DMS114 treated with DMSO at 0.1 percent for 48 hours (cell line): ENCODE results near the gene TCN2.
"Not testable (repeated sequence)": the region's sequence is repeated elsewhere in the genome, so short reads cannot be mapped to it uniquely, and the experiment has no call there.

Experiments used
- DNase-seq: peaks from one replicate; lab custom pipeline; 2025; ENCODE audit not compliant: unreplicated experiment; lab: John Stamatoyannopoulos, UW

TCN2 gene

DNA sequence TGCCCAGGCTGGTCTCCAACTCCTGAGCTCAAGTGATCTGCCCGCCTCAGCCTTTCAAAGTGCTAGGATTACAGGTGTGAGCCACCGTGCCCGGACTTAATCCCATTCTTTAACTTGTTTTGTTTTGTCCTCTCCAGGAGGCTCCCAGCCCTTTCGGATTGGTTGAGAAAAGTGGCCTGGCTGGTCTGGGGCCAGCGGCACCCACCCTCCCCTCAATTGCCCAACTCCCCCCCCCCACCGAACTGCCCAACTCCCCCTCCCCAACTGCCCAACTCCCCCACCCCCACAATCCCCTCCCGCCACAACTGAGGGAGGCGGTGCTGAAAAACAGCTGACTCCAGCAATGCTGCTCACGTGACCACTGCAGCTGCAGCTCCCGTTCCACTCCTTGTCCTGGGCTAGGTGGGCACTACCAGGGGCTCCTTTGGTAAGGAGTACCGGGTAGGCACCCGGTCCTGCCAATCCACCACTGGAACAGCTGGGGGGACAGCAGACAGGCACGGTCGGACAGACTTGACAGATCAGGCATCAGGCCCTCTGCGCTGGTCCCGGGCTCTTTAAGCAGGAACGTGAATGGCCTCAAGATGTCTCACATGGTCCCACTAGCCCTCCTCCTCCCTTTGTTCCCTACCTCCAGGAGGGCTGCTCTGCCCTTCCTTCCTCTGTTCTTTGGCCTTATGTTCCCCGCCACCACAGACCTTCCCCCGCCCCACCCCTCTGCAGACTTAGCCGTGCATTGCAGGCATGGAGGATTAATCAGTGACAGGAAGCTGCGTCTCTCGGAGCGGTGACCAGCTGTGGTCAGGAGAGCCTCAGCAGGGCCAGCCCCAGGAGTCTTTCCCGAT, at the start of gene TCN2:
Gene TCN2, plus strand, starts transcription at position 720 of the 845 bp plus-strand sequence. CDS start 158 bp downstream, outside the sequence.
- peak; percentile 54 for DNase-seq

DNA sequence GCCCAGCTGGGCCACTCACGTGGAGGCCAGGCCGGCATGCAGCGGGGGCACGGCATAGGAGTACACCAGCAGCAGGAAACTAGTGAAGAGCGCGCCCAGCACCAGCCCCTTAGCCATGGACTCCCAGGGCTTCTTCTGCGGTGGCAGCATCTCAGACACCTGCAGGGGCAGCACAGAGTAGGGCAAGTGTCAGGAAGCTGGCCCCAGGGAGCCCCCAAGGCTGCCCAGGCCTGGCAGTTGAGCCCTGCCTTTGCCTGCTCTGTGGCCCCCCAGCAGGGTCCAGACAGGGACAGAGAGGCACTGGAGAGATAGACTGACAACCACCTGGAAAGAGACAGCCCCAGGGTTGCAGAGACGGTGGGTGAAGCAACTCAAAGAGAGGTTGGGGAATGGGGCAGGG, 49.7 kb upstream of the TCN2 start:
- DNase-seq: no peak

DNA sequence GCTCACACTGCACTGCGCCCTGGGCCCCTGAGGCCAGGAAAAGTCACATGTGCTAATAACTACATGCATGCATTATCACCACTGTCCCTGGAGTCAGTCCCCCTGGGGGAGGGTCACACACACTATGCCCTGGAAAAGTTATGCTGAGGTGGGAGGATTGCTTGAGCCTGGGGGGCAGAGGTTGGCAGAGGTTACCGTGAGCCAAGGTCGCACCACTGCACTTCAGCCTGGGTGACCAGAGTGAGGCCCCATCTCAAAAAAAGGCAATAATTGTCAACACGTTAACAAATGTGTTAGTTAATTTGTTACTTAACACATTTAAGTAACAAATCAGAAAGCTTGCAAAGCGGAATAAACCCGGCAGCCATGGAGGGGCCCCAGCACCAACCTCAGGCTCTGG, 47.1 kb upstream of the TCN2 start:
- no peak for DNase-seq

DNA sequence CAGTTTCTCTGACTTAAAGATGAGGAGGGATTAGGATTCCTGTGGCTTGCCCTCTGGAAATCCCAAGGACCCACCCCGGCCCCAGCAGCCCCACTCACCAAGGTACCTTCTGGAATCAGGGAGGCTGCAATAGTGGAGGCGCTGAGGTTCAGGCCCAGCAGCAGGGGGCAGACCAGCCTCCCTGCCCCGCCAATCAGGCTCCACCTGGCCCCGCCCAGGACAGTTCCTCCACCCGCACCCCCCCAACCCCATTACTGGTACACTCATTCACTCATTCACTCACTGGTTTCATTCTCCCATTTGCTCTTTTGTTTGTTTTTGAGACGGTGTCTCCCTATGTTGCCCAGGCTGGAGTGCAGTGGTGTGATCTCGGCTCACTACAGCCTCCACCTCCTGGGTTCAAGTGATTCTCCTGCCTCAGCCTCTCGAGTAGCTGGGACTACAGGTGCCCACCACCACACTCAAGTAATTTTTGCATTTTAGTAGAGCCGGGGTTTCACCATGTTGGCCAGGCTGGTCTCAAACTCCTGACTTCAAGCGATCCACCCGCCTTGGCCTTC, 46.3 kb upstream of the TCN2 start:
- DNase-seq: not testable (repeated sequence)

DNA sequence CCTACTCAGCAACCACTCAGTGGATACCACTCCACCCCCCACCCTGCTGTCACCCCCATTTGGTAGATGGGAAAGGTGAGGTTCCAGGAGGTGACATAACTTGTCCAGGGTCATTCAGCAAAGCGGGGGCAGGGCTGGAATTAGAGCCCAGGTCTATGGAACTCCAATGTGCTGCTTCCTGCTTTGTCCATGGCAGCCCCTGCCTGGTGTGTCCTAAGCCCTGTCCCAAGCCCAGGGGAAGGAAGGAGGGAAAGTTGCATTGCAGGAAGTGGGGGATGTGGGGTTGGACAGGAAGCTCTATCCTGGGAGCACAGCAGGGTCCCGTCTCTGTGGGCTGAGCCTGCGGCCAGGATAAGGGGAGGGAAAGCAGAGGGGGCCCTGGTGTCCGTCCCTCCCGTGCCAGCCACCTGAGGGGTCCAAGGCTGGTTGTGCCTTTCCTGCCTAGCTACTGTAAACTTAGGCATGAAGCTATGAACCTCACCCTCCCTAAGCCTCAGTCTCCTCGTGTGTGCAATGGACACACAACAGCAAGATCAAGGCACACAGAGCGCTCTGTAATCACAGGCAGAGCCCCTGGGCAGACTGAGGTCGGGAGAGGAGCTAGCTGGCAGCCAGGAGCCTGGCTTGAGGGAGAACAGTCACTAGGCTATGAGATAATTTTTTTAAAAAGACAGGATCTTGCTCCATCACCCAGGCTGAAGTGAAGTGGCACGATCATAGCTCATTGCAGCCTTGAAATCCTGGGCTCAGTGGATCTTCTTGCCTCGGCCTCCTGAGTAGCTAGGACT, 45.4 kb upstream of the TCN2 start:
- no peak for DNase-seq

DNA sequence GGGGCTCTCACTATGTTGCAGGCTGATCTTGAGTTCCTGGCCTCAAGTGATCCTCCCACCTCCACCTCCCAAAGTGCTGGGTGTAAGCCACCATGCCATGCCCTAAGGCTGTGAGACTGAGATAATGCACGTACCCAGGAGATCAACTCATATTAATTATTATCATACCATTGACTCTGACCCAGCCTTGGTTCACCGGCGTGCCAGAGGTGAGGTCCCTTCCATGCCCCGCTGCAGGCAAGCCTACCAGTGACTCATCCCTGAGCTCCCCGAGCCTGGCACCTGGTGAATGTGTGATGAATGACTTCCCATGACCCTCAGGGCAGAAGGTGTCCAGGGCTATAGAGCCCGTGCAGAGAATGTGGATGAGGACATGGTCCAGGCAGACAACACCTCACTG, 44.6 kb upstream of the TCN2 start:
- DNase-seq: no peak

DNA sequence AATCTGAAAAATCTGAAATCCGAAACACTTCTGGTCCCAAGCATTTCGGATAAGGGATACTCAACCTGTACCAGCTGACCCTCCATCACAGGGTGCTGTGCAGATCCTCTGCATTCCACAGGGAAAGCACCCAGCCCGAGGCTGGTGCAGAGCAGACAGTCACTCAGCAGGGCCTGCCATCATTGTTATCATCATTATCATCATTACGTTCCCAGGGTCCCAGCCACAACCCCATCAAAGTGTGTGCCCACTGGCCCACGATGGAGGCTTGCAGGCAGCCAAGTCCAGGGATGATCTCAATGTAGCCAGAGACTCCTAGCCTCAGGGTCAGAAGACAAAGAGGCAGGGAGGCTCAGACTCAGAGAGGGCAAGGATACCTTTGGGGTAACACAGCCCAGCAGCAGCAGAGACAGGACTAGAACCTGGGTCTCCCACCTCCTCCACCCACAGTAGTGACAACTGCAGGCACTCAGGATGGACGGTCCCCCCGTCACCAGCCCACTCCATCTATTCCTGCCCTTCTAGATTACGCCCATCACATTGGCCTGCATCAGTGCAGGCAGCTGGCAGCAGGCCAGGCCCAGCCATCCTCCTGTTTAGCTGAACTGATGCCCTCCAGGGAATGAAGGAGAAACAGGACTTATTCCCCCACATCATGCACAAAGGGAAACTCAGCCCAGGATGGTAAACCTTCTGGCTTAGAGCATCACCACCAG, 42.8 kb upstream of the TCN2 start:
- no peak for DNase-seq

DNA sequence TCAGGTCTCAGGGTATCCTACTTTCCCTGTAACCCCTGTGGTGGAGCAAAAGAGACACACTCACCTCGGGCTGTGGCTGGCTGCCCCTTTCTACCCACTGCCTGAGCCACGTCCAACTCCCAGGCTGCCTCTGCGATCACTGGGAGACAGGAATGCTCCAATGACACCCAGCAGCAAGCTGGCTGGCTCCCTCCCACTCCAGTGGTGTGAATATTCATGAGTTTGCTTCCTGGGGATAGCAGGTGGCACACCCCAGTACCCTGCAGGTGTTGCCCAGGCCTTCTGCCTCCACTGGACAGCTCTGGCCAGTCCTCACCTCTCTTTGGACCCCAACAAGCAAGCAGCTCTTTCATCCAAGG, 42.2 kb upstream of the TCN2 start:
- DNase-seq: no peak

DNA sequence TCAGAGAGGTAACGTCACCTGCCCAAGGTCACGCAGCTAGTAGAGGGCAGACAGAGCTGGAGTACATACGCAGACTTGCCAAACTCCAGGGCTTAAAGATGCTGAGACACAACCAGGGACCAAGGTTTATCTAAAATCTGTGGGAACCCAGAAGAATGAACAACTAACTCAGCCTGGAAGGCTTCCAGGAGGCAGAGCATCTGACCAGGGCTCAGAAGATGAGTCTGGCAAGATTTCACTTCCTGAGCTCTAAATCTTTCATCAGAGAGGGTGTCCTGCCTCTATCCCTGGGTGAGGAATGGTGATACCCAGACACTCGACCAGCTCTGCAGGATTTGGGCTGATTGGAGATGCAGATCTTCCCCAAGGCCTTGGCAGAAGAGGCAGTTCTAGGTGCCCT, 41.6 kb upstream of the TCN2 start:
- DNase-seq: no peak

DNA sequence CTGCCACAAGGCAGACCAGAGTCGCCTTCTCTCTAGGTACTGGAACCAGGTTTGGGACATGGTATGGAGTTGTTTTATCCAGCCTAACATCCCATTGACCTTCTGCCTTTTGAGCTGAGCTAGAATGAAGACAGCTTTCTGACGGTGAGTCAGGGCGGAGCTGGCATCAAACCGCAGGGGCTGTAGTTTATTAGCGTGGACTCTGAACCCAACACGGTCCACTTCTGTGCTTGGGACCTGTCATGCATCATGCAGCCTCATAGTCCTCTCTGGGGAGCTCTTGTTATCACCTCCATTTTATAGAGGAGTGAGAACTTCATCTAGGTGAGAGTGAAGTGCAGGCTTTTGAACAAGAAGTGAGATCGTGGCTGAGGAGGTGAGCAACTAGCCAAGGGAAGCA, 40.8 kb upstream of the TCN2 start:
- no peak for DNase-seq

DNA sequence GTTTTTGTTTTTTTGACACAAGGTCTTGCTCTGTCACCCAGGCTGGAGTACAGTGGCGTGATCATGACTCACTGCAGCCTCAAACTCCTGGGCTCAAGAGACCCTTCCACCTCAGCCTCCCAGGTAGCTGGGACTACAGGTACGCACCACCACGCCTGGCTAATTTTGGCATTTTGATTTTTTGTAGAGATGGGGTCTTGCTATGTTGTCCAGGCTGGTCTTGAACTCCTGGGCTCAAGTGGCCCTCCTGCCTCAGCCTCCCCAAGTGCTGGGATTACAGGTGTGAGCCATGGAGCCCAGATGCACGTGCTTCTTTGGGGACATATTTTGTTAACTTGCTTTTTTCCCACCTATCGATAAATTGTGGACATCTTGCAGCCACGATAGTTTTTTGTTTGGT, 39.7 kb upstream of the TCN2 start:
- DNase-seq: not testable (repeated sequence)

DNA sequence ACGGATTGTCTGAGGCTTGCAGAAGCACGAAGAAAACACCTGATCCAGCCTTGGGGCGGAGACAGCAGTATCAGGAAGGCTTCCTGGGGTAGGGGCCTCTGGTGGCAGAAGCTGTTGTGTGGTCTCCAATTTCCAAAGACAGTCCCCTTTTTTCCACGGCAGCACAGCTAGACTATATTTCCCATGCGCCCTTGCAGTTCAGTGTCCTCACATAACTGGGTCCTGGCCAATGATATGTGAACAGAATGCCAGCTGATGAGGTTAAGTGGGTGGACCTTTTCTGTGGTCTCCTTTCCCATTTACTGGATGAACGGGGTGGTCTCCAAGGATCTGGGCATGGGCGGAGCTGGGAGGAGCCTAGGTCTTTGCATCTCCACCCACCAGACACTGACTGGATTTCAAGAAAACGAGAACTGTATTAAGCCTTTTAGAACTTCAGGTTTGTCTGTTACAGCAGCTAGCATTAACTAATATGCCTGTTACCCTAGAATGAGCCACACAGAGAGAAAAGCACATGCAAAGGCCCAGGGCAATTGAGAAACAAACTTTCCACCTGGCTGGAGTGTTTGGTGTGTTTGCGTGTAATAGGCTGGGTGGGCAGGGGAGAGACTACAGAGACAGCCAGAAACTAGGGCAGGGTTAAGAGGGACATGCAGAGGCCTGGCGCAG, 38.7 kb upstream of the TCN2 start:
- no peak for DNase-seq

DNA sequence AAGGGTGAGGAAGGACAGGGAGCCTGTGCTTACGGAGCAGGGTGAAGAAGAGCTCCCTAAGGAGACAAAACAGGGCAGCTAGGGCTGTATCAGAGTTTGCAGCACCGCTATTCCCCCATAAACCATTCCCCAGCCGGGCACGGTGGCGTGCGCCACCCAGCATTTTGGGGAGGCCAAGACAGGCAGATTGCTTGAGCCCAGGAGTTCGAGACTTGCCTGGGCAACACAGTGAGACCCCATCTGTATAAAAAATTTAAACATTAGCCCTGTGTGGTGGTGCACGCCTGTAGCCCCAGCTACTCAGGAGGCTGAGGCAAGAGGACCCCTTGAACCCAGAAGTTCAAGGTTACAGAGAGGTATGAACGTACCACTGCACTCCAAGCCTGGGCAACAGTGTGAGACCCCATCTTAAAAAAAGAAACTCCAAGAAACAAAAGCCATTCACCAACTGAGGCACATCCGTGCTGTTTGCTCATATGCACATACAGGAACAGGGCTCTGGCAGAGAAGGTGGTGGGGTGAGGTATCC, 37.2 kb upstream of the TCN2 start:
- no peak for DNase-seq

DNA sequence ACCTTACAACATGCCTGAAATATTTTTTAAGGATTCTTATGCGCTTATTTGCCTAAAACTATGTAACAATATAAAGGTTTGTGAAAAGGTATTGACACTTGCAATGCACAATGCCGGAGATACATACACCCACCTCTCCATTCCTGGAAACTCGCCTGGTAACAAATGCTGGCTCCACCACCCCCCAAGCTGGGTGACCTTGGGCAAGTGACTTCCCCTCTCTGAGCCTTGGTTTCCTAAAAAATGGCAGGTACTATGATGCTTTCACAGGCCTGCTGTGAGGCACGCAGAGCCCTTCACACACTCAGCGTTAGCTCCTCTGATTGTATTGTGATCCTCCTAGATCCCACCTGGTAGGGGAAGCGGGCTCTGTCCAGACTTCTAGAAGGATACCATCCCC, 34.8 kb upstream of the TCN2 start:
- DNase-seq: no peak

DNA sequence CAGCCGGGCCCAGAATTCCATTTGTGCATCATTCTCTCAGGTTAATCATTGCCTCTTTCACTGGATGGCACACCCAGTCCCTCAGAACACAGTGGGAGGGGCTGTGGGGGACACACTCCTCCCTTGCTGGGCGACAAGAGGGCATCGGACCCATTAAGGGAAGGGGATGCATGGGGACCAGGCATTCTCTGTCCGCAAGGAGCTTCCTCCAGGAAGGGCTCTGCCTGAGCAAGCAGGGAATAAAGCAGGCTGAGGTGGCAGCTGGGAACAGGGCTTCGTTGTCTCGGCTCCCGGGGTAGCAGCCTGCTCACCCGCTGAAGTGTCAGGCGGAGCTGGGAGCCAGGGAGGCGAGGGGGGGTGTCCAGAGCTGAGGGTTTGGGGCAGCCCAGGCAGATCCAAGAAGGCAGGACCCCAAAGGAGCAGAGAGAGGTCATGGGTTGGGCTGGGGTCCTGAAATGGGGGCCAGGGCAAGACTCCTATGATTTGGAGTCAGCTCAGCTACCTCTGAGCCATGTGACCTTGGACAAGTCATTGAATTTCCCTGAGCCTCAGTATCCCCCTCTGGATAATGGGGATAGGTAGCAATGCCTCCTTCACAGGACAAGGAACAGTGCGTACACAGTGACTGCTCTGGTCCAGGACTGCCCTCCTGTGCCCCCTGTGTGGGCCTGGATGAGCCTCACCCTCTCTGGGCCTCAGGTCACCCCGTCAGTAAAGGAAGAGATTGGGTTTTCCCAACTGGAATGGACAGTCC, 34.0 kb upstream of the TCN2 start:
- DNase-seq: no peak

DNA sequence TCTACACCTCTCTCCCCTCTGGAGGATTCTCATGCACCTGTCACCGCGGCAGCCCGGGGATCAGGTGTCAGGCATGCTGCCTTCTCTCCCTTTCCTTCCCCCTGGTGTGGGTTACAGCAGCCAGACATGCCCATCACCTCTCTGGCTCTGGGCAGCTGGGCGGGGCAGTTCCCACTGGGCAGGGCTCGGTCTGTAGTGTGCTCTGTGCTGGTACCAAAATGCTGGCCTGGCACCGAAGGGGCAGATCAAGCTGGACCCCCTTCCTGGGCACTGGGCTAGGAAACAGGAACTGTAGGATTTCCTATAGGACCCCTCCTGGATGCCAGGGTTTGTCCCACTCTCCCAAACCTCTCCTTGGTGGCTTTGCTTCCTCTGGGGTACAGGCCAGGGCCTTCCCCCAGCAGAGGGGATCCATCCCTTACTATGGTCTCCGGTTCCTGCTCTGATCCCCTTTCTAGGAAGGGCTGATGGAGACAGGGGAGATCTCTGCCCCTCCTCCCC, 33.3 kb upstream of the TCN2 start:
- no peak for DNase-seq

DNA sequence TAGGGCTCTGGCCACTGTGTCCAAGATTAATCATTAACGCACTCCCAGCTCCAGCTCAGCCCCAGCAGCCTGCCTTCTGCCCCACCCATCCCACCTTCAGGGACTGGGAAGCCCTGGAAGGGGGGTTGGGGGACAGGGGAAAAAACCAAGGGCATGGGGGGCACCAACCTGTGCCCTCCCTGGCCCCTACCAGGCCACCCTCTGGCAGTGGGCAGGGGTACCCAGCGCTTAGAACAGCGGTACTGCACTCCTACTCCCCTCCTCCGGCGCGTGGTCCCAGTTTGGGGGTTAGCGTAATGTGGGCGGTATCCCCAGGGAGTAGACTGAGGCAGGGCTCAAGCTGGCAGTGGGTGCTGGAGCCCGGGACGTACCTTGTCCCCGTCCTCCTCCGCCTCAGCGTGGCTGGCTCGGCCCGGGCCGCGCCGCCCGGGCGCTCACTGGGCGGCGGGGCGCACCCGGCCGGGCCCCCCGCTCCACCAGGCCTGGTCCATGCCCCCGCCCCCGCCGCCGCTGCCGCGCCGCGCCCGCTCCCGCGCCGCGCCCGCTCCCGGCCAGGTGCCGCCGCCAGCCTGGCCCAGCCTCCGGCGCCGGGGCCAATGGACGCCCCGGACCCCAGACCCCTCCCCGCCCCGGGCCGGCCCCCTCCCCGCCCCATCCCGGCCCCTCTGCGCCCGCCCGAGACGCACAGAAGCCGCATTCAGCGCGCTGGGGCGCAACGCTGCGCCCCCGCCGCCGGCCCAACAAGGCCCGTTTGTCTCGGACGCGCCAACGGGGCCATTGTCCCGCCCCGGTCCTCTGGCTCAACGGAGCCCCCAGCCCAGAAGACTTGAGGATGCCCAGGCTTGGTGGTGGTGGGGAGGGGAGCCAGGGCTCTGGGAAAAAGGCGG, 32.6 kb upstream of the TCN2 start, which contains the start of gene GAL3ST1:
Gene GAL3ST1, minus strand, starts transcription at position 571 of the 887 bp plus-strand sequence. CDS start 17,273 bp downstream, outside the sequence.
- DNase-seq: no peak

DNA sequence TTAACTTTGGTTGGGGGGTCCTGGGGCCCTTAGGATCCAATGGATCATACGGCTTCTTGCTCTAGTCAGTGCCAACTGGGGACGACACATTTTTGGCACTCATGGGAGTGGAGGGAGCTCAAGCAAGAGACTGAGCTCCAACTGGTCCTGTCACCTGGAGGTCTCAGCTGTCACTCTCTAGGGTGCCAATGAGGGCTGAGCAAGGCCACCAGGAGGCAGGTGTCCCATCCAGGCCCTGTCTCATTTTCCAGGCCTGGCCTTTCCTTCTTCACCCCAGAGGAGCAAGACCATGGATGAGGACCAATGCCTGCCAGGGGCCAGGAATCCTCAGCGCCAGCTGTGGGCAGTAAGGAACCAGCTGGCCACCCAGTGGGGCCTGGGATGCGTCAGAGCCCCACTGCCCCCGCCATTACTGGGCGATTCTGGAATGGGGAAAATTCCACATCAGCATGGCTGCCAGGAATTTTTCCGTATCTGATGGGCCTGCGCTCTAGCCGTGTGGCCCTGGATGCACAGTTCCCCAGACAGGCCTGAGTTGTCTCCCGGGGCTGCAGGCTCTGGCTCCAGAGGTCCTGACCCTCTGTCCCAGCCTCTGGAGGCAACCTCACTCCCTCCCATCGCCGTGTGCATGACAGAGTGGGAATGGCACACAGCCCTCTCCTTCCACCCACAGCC, 31.8 kb upstream of the TCN2 start:
- DNase-seq: no peak
